ENCODE measurements around the gene EXOC3.
"Not testable (repeated sequence)": the region's sequence is repeated elsewhere in the genome, so short reads cannot be mapped to it uniquely, and the experiment has no call there.

The EXOC3 gene

GRCh38 chr5:474840-475661 lies 32.1 kb downstream of the EXOC3 start:
- DNase-seq, result no peak

DNA sequence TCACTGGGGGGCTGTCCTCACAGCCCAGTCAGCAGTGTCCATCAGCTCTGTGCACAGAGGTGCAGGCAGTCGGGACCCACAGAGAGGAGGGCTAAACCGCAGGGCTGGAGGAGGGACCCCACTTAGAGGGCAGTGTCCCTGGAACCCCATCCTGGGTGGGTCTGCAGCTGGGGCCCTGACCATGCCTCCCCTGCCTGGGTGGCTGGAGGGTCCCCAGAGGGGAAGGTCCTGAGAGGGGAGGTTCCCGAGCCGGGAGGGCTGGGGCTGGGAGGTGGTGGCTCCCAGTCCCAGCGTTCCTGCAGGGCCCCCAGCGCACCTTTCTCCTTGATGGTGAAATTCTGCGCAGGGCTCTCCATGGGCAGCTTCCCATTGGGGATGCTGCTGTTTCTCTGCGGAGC lies 32.7 kb downstream of the EXOC3 start:
- no peak for DNase-seq

- DNase-seq, result no peak
These were observed 33.3 kb downstream of the EXOC3 start for GRCh38 chr5:476102-476813.

- no peak for DNase-seq
These were observed 33.8 kb downstream of the EXOC3 start for GRCh38 chr5:476814-477175.

DNA sequence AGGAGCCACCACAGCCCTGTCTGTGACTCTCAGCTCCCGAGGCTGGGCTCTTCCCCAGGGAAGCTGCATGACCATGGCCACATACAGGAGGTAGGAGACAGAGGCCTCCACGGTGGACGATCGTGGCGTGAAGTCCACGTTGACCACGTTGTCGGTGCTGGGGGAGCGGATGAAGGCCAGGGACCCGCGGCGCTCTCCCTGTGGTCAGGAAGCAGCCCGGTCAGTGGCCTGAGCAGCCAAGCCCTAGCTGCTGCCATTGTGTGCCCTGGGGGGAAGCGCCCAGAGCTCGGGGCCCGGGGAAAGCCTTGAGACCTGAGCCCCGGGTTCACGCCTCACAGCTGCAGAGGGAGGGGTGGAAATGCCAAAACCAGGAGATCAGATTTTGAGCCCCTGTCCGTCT lies 34.3 kb downstream of the EXOC3 start:
- DNase-seq, result no peak

DNA sequence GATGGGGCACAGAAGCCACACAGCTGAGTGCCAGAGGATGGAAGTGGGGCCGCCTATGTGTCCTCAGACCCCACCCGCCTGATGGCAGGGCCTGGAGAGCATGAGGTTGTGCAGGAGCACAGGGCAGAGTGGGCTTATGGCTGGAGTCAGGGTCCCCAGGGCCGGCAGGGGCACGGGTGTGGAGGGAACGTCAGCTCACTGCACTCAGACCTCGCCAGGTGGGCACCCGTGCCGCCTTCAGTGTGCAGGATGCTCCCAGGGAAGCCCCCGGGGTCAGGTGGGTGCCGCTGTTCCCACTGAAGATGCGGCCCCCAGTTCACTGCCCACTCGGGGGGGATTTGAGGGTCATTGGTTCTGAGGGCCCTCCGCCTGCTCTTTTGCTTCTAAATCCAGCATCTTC lies 34.9 kb downstream of the EXOC3 start:
- no peak for DNase-seq

DNA sequence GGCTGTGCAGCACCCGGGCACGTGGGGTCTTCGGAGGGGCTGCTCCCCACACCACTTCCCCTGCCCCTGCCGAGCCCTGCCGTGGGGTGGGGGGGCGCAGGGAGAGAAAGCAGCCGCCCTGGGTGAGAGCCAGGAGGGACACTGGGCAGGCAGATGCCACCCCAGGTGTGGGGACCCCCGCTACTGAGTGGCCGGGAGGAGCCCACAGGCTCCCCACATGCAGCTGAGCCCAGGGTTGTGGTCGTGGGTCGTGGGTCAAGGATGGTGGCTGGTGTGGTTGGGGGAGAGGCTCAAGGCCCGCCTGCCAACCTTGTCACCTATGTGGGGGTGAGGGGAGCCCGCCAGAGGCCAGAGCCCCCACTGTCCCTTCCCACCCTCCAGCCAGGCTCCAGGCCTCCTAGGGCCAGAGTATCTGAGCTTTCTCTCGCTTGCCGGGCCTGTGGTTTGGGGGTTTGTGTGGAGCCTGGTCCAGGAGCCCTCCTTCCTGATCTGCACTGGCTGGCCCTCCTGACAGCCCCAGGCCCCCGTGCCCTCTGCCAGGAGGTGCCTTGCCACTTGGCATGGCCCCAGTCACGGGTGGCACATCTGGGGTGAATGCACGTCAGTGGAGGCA lies 35.5 kb downstream of the EXOC3 start:
- DNase-seq, result no peak

- no peak for DNase-seq
These were observed 36.1 kb downstream of the EXOC3 start for GRCh38 chr5:478982-479535.

DNA sequence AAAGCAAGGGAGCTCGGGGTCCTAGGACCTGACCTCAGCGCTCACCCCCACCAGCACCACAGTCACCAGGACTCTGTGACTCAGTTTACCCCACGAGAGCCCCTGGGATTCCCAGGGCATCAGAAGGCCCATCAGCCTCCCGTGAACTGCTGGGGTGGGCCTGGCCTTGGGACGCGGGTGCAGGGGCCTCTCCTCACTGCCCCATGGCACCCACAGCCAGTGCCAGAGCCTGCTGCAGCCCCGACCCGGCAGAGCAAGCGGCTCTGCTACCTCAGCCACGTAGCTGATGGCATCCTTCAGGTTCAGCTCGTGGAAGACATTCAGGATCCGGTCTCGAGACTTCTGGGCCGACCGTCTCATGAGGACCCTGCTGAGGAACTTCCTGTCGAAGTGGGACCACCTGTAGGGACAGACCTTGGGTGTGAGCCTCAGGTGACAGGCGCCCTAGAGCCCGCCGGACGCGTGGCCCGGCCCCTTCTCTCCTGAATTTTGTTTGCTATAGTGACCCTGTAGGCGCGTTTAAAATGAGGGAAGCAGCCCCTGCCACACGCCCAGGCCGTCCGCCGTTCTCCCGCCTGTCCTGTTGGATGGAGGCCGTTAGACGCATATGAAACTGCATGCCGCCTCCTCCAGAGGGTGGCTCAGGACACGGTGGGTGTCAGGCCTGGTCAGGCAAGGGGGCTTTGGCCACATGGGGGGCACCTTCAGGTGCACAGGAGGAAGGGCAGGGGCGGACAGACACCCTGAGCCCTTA lies 36.8 kb downstream of the EXOC3 start:
- no peak for DNase-seq

GRCh38 chr5:481347-481746 lies 38.4 kb downstream of the EXOC3 start:
- no peak for DNase-seq

DNA sequence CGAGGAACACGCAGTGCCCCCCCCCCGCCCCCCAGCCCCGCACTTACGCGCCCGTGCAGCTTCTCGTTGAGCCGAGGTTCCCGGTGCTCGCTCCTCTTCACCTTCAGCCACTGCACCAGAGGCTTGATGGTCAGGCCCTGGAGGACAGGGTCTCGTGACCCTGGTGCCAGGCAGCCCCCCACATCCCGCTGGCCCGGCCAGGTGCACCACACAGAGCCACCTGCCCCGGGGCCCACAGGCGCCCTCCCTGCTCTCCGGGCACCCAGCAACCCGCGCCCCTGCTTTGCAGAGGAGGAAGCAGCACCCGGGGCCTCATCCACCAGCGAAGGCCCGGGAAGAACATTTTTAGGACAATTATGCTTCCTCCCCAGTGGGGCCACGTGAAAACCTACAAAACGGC lies 39.0 kb downstream of the EXOC3 start:
- DNase-seq, result no peak

GRCh38 chr5:482506-482905 lies 39.5 kb downstream of the EXOC3 start:
- DNase-seq, result no peak

- no peak for DNase-seq
These were observed 40.0 kb downstream of the EXOC3 start for GRCh38 chr5:483011-483410.

GRCh38 chr5:483434-484140 lies 40.6 kb downstream of the EXOC3 start:
- DNase-seq, result no peak

DNA sequence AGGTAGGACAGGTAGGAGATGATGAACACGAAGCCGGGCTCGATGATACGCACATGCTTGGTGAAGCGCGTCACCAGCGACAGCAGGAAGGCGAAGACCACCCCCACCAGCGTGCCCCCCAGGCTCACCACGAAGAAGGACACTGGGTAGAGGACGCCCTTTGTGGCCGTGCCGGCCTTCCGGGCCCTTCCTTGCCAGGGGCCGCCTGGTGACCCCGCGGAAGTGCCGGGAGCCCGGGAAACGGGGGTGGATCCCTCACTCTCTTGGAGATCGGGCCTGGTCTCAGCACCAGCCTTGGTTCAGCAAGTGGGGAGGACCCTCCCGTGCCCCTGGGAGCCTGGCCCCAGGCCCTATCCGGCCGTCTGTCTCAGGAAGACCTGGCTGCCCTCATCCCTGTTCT lies 41.6 kb downstream of the EXOC3 start:
- no peak for DNase-seq

DNA sequence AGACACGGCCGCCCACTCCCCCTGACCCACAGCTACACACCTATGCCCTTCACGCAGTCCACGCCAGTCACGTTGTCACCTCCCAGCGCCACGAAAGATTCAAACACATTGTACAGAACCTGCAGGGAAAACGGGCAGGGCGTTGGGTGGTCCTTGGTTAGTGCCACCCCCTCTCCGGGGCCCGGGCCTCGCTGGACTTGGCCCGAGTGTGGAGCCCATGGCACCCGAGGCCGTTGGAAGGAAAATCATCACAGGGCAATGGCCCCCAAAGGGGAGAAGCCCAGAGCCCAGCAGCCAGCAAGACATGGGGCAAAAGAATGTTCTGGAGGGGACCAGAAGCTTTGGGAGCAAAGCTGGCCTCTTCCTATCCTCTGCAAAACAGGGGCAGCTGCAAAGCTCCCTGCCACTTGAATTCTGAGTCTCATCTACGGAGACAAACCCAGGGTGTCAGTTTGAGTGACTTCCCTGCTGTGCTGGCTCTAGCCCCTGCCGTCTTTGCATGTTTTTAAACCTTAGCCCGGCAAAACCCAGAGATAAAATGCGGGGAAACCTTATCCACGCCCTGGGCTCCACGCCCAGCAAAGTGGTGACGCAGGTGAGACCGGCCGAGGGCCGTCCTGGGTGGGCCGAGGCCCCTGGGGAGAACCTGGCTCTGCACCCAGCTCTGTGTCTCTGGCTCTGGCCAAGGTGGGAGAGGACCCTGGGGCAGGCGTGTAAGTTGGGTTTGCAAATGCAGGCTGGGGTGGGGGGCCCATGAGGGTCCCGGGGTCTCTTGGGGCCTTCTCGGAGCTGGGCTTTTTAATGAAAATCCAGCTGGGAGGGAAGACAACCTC lies 42.4 kb downstream of the EXOC3 start:
- DNase-seq, result no peak

GRCh38 chr5:485946-486491 lies 43.0 kb downstream of the EXOC3 start:
- DNase-seq, result no peak

GRCh38 chr5:486597-486996 lies 43.6 kb downstream of the EXOC3 start:
- not testable (repeated sequence) for DNase-seq

GRCh38 chr5:488241-488640 lies 45.3 kb downstream of the EXOC3 start:
- no peak for DNase-seq

DNA sequence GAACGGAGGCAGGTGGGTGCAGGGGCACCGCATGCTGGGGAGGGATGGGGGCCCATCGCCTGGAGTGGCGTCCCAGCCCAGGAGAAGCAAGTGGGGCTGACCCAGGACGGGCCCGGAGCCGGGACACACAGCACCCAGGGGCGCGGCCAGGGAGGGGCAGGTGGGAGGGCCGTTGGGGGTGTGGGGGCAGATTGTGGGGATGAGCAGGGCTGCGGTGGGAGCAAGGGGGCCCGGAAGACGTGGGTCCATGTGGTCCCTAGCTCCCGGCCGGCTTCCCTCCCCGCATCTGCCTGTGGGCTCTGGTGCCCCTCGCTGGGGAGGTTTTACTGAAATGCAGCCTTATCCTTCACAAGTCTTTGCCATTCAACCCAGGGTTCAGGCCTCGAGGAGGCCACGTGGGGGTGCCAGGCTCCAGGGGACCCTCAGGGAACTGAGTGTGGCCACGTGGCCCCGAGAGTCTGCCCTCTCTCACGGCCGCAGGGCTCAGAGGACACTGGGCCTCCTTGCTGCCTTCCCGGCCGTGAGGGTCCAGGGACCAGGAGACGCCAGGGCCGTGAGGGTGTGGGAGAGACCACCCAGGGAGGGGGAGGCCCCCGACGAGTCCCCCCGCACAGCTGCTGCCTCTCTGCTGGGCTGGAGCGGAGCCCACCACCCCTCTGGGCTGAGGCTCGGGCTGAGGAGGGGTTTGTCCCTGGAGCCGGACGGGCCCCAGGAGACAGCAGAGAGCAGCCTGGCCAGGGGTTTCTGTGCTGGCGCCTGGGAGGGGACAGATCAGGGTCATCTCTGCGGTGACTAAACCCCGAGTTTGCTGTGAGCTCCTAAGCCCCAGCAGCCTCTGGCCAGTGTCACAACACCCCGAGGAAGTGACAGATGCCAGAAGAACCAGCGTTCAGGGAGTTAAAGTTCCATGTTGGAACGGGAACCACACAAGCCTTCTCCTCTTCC lies 46.0 kb downstream of the EXOC3 start:
- DNase-seq, result no peak

Measured in activated T-cell treated with anti-CD3 and anti-CD28 coated beads, Interleukin-2, amount 50 U/mL, for 1 hour (primary cell).